HG03159 (cell line): ENCODE data around the gene OSGIN1.

ENCODE experiments used
- ATAC-seq: cut with Tn5 transposase; IDR thresholded peaks from one replicate; pipeline ENCODE4 v1.9.1; 2021; ENCODE audit warnings: mild to moderate bottlenecking, moderate library complexity; ENCODE audit not compliant: unreplicated experiment

The OSGIN1 gene

GRCh38 chr16:83969771-83970429, 16.9 kb downstream of the OSGIN1 start:
- no peak for ATAC-seq

GRCh38 chr16:83970430-83970815, 17.4 kb downstream of the OSGIN1 start:
- ATAC-seq: no peak

GRCh38 chr16:83971165-83972130, 18.4 kb downstream of the OSGIN1 start:
- no peak for ATAC-seq

GRCh38 chr16:83972256-83973008, 19.4 kb downstream of the OSGIN1 start:
- ATAC-seq: no peak

- no peak for ATAC-seq
Measured at GRCh38 chr16:83973077-83973476, 20.0 kb downstream of the OSGIN1 start.

- ATAC-seq: no peak
Measured at GRCh38 chr16:83973581-83974385, 20.7 kb downstream of the OSGIN1 start.

- no peak for ATAC-seq
Measured at GRCh38 chr16:83974475-83974874, 21.4 kb downstream of the OSGIN1 start.

GRCh38 chr16:83975590-83976260, 22.7 kb downstream of the OSGIN1 start:
- no peak for ATAC-seq

GRCh38 chr16:83977056-83977815, 24.2 kb downstream of the OSGIN1 start:
- ATAC-seq: no peak

- ATAC-seq: no peak
Measured at GRCh38 chr16:83978401-83978904, 25.4 kb downstream of the OSGIN1 start.

GRCh38 chr16:83979441-83979840, 26.4 kb downstream of the OSGIN1 start:
- ATAC-seq: no peak

GRCh38 chr16:83980794-83981193, 27.8 kb downstream of the OSGIN1 start:
- ATAC-seq: no peak

GRCh38 chr16:83981799-83982198, 28.8 kb downstream of the OSGIN1 start:
- ATAC-seq: no peak

- no peak for ATAC-seq
Measured at GRCh38 chr16:83983491-83983890, 30.5 kb downstream of the OSGIN1 start.

- ATAC-seq: no peak
Measured at GRCh38 chr16:83989300-83989699, 36.3 kb downstream of the OSGIN1 start.

- no peak for ATAC-seq
Measured at GRCh38 chr16:83990492-83990891, 37.5 kb downstream of the OSGIN1 start.

- no peak for ATAC-seq
Measured at GRCh38 chr16:83992624-83993023, 39.6 kb downstream of the OSGIN1 start.

- no peak for ATAC-seq
Measured at GRCh38 chr16:83994087-83994486, 41.0 kb downstream of the OSGIN1 start.

- no peak for ATAC-seq
Measured at GRCh38 chr16:83994703-83995102, 41.7 kb downstream of the OSGIN1 start.
